ENCODE results near the gene BTF3. TPM values are rescaled to one million over a fixed set of nuclear protein-coding genes. Genes with fewer than 3 reads are reported as not detected.

The BTF3 gene
- total and polyA plus RNA-seq, 2 donors (not counting 3 experiments of a cell fraction or from before 2014, with no cell fraction given): 325 to 637 TPM

- H3K9me1 ChIP-seq (replicated peaks; ENCODE audit: control insufficient read depth, extremely low read depth, insufficient read depth, low read length): no peaks in the 10 kb centered on the region
- TF ChIP-seq CTCF (IDR thresholded peaks at IDR 0.05; ENCODE audit: extremely low read depth in 1 of 2, insufficient read depth in 1 of 2, low read depth in 1 of 2, low read length in 2 of 2) (no peak), POLR2AphosphoS5 (IDR thresholded peaks at IDR 0.05; ENCODE audit: insufficient read depth, low read depth, low read length) (no peak), MYC (IDR thresholded peaks at IDR 0.05; ENCODE audit: low read depth, low read length) (no peak), FOS (IDR thresholded peaks at IDR 0.05; ENCODE audit: borderline replicate concordance, insufficient read depth, low read length) (no peak), JUN (IDR thresholded peaks at IDR 0.05; ENCODE audit: borderline replicate concordance, insufficient read depth, insufficient read length, low read depth) (no peak), GATA2 (IDR thresholded peaks at IDR 0.05; ENCODE audit: insufficient read depth, insufficient read length, low read depth, low read length) (no peak), EZH2 (IDR thresholded peaks at IDR 0.05; ENCODE audit: borderline replicate concordance, low read depth, low read length, severe bottlenecking) (no peak), POLR2A (IDR thresholded peaks at IDR 0.05; ENCODE audit: low read depth, low read length) (no peak)
- TF ChIP-seq, protein P1, sequence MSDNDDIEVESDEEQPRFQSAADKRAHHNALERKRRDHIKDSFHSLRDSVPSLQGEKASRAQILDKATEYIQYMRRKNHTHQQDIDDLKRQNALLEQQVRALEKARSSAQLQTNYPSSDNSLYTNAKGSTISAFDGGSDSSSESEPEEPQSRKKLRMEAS (IDR thresholded peaks at IDR 0.05; ENCODE audit: insufficient read depth, insufficient read length): no peak
- no peak overlapping the region for H3K4me2 ChIP-seq (ENCODE audit: insufficient read depth, low read length)
- H3K9me3 ChIP-seq (replicated peaks; ENCODE audit: control insufficient read depth, insufficient read depth, low read length): no peaks in the 10 kb centered on the region
- H3K27me3 ChIP-seq (ENCODE audit: control insufficient read depth in 2 of 2, insufficient read depth in 2 of 2, low read length in 2 of 2): peaks cover 9 to 29% of the 10 kb centered on the region in 2 experiments
- H3K79me2 ChIP-seq (ENCODE audit: control insufficient read depth, insufficient read depth, low read length): no peaks in the 10 kb centered on the region
- BruUV-seq (replicated peaks): no TSS peak
- no peak overlapping the region for H3K4me3 ChIP-seq (replicated peaks in 1 of 3; ENCODE audit: insufficient read depth in 1 of 3, low read depth in 1 of 3, low read length in 3 of 3)
- no peaks in the 10 kb centered on the region for H4K20me1 ChIP-seq (replicated peaks; ENCODE audit: control insufficient read depth, extremely low read depth, insufficient read depth, low read length)
- intact Hi-C loops (cut with micrococcal nuclease) (no loop called here), dilution Hi-C loops (cut with MboI; ENCODE audit: extremely low pct_ligation_motif_present, low sequenced_read_pairs) (no loop called here)
- H3K9ac ChIP-seq (replicated peaks; ENCODE audit: extremely low read depth, insufficient read depth, low read length): no peak overlapping the region
- FAIRE-seq (no peak), DNase-seq (ENCODE audit: low read depth, low spot score) (no peak)
- ChIA-PET CTCF (no interaction called here), POLR2A (no interaction called here)
- no peak overlapping the region for H2AFZ ChIP-seq (ENCODE audit: low read depth, low read length)
- H3K27ac ChIP-seq (ENCODE audit: insufficient read depth, low read depth, low read length): no peak overlapping the region
- peaks cover 2% of the 10 kb centered on the region for H3K4me1 ChIP-seq (ENCODE audit: control insufficient read depth, extremely low read depth, insufficient read depth, low read length)
- no peaks in the 10 kb centered on the region for H3K36me3 ChIP-seq (ENCODE audit: control insufficient read depth in 2 of 2, extremely low read depth in 1 of 2, insufficient read depth in 2 of 2, low read length in 2 of 2)
Measured at GRCh38 chr5:73528248-73528647, 30.0 kb downstream of the BTF3 start.

Measured in endothelial cell of umbilical vein (primary cell).